Measurements from ENCODE around the gene SLC35D3. TPM values are rescaled to one million over a fixed set of nuclear protein-coding genes. Genes with fewer than 3 reads are reported as not detected.
"Not testable (repeated sequence)": the region's sequence is repeated elsewhere in the genome, so short reads cannot be mapped to it uniquely, and the experiment has no call there.

SLC35D3 gene
- total RNA-seq, 1 experiment from 2014 or later: not detected

DNA sequence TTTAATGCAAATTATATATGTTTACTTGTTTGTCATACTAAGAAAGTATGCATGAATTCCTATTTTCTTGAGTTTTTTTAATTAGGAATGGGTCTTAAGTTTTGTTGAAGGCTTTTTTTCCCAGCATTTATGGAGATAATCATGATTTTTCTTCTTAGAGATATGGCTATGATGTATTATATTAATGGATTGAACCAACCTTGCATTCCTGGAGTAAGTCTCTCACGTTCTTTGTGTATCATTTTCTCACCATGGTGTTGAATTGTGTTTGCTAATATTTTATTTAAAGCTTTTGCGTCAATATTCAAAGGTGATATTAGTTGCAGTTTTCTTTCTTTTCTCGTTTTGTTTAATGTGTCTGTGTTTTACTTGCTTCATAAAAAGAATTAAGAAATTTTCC lies 48.4 kb upstream of the SLC35D3 start (continued):
- no peak for TF ChIP-seq RAD21 (IDR thresholded peaks at IDR 0.05; ENCODE audit: low read depth)
- TF ChIP-seq POLR2AphosphoS5 (IDR thresholded peaks at IDR 0.05; ENCODE audit: low read depth, low read length): no peak
- no peak for TF ChIP-seq ELF1 (IDR thresholded peaks at IDR 0.05; ENCODE audit: borderline replicate concordance, low read depth)
- TF ChIP-seq, protein P1, sequence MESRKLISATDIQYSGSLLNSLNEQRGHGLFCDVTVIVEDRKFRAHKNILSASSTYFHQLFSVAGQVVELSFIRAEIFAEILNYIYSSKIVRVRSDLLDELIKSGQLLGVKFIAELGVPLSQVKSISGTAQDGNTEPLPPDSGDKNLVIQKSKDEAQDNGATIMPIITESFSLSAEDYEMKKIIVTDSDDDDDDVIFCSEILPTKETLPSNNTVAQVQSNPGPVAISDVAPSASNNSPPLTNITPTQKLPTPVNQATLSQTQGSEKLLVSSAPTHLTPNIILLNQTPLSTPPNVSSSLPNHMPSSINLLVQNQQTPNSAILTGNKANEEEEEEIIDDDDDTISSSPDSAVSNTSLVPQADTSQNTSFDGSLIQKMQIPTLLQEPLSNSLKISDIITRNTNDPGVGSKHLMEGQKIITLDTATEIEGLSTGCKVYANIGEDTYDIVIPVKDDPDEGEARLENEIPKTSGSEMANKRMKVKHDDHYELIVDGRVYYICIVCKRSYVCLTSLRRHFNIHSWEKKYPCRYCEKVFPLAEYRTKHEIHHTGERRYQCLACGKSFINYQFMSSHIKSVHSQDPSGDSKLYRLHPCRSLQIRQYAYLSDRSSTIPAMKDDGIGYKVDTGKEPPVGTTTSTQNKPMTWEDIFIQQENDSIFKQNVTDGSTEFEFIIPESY (IDR thresholded peaks at IDR 0.05; ENCODE audit: extremely low read depth, insufficient replicate concordance, low read length): no peak

DNA sequence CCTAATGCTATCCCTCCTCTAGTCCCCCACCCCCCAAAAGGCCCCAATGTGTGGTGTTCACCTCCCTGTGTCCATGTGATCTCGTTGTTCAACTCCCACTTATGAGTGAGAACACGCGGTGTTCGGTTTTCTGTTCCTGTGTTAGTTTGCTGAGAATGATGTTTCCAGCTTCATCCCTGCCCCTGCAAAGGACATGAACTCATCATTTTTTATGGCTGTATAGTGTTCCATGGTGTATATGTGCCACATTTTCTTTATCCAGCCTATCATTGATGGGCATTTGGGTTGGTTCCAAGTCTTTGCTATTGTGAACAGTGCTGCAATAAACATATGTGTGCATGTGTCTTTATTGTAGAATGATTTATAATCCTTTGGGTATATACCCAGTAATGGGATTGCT lies 45.6 kb upstream of the SLC35D3 start:
- DNase-seq (ENCODE audit: low read depth, low spot score); H3K4me3 ChIP-seq (replicated peaks in 1 of 2; ENCODE audit: low read depth in 1 of 2, low read length in 2 of 2); H2AFZ ChIP-seq (ENCODE audit: low read depth, low read length, poor library complexity, severe bottlenecking); intact Hi-C loops (cut with micrococcal nuclease); ATAC-seq; H3K27me3 ChIP-seq (ENCODE audit: insufficient read depth, low read length); CTCF ChIA-PET; H3K4me1 ChIP-seq (ENCODE audit: control insufficient read depth in 1 of 2, insufficient read depth in 2 of 2, low read length in 2 of 2); H3K4me2 ChIP-seq (ENCODE audit: low read length); H3K79me2 ChIP-seq (ENCODE audit: insufficient read depth, low read length); RAD21 ChIA-PET (ENCODE audit: low non-redundant PET in 1 of 2, low total read pairs in 2 of 2, uncharacterized antibody in 2 of 2, unreplicated experiment in 2 of 2); BruUV-seq (replicated peaks); POLR2A ChIA-PET; H3K27ac ChIP-seq (ENCODE audit: low read depth, low read length); H3K9me2 ChIP-seq (ENCODE audit: insufficient read depth); H3K9ac ChIP-seq (ENCODE audit: low read length); H4K20me1 ChIP-seq (ENCODE audit: insufficient read depth): not testable (repeated sequence)
- Histone ChIP-seq H3K36me3 (ENCODE audit: control insufficient read depth in 1 of 2, insufficient read depth in 2 of 2, low read length in 2 of 2) (peaks cover 0 to 23% of the 10 kb centered on the region in 2 experiments; a peak in 2 of 4 replicates), H3K9me3 (ENCODE audit: control insufficient read depth in 1 of 2, insufficient read depth in 1 of 2, low read depth in 1 of 2, low read length in 2 of 2) (peaks cover 0 to 11% of the 10 kb centered on the region in 2 experiments; a peak in 1 of 4 replicates)

DNA sequence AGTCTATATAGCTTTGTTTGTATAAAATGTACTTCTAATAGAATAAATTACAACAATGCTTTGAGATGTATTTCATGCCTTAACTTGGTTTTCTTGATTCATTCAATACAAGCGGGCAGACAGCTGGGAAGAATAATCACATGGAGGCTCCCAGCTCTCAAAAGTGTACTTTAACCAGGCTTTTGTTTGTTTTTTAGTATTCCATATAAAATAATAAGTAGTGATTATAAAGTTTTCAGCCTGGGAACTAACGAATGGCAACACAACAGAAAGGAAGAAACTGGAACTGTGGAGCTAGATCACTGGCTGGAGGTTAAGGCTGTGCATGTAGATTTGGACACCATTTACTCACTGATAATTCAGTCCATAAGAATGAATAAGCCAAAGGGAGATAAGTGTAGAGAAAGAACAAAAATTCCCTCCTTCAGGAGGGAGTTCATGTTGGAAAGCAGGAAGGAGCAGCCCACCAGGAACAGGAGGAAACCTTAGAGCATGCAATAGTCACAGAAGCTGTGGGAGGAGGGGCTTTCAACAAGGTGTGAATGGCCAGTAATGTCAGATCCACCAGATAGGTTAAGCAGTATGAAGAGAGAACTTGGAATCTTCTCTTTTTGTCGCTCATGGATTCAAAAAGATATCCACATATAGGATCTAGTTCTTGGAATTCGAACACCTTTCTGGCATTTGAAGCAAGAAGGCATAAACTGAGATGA lies 41.2 kb upstream of the SLC35D3 start:
- Histone ChIP-seq H3K4me1 (ENCODE audit: control insufficient read depth in 1 of 2, insufficient read depth in 2 of 2, low read length in 2 of 2) (no peaks in the 10 kb centered on the region), H3K9me2 (ENCODE audit: insufficient read depth) (no peaks in the 10 kb centered on the region), H3K36me3 (ENCODE audit: control insufficient read depth in 1 of 2, insufficient read depth in 2 of 2, low read length in 2 of 2) (no peaks in the 10 kb centered on the region), H2AFZ (ENCODE audit: low read depth, low read length, poor library complexity, severe bottlenecking) (no peak overlapping the region), H3K9ac (ENCODE audit: low read length) (no peak overlapping the region), H4K20me1 (ENCODE audit: insufficient read depth) (no peaks in the 10 kb centered on the region), H3K27me3 (ENCODE audit: insufficient read depth, low read length) (no peaks in the 10 kb centered on the region), H3K4me2 (ENCODE audit: low read length) (no peak overlapping the region), H3K9me3 (ENCODE audit: control insufficient read depth in 1 of 2, insufficient read depth in 1 of 2, low read depth in 1 of 2, low read length in 2 of 2) (no peaks in the 10 kb centered on the region), H3K79me2 (ENCODE audit: insufficient read depth, low read length) (no peaks in the 10 kb centered on the region), H3K4me3 (replicated peaks in 1 of 2; ENCODE audit: low read depth in 1 of 2, low read length in 2 of 2) (no peak overlapping the region), H3K27ac (ENCODE audit: low read depth, low read length) (no peak overlapping the region)
- intact Hi-C loops (cut with micrococcal nuclease): no loop called here
- no peak for ATAC-seq
- no TSS peak for BruUV-seq (replicated peaks)
- no peak for DNase-seq (ENCODE audit: low read depth, low spot score)
- ChIA-PET POLR2A (no interaction called here), RAD21 (ENCODE audit: low non-redundant PET in 1 of 2, low total read pairs in 2 of 2, uncharacterized antibody in 2 of 2, unreplicated experiment in 2 of 2) (no interaction called here), CTCF (no interaction called here)
- TF ChIP-seq EZH2phosphoT487 (IDR thresholded peaks at IDR 0.05; ENCODE audit: borderline replicate concordance) (no peak), CEBPB (IDR thresholded peaks at IDR 0.05; ENCODE audit: low read depth) (no peak), JUND (IDR thresholded peaks at IDR 0.05) (no peak), SP1 (IDR thresholded peaks at IDR 0.05; ENCODE audit: low read depth) (no peak), ZNF274 (IDR thresholded peaks at IDR 0.05; ENCODE audit: low read depth, low read length) (no peak)
- TF ChIP-seq, protein P2, sequence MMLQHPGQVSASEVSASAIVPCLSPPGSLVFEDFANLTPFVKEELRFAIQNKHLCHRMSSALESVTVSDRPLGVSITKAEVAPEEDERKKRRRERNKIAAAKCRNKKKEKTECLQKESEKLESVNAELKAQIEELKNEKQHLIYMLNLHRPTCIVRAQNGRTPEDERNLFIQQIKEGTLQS (IDR thresholded peaks at IDR 0.05): no peak
- TF ChIP-seq, protein P1 (IDR thresholded peaks at IDR 0.05; ENCODE audit: extremely low read depth, insufficient replicate concordance, low read length): no peak
- TF ChIP-seq, protein P3, sequence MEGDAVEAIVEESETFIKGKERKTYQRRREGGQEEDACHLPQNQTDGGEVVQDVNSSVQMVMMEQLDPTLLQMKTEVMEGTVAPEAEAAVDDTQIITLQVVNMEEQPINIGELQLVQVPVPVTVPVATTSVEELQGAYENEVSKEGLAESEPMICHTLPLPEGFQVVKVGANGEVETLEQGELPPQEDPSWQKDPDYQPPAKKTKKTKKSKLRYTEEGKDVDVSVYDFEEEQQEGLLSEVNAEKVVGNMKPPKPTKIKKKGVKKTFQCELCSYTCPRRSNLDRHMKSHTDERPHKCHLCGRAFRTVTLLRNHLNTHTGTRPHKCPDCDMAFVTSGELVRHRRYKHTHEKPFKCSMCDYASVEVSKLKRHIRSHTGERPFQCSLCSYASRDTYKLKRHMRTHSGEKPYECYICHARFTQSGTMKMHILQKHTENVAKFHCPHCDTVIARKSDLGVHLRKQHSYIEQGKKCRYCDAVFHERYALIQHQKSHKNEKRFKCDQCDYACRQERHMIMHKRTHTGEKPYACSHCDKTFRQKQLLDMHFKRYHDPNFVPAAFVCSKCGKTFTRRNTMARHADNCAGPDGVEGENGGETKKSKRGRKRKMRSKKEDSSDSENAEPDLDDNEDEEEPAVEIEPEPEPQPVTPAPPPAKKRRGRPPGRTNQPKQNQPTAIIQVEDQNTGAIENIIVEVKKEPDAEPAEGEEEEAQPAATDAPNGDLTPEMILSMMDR (IDR thresholded peaks at IDR 0.05 in 2 of 3, conservative IDR thresholded peaks at IDR 0.05 in 1 of 3; ENCODE audit: borderline replicate concordance in 1 of 3, insufficient read depth in 1 of 3, low read depth in 2 of 3, low read length in 2 of 3): no peak

Measured in HCT116 (cell line).